OCI-LY3 (cell line): ENCODE data around the gene DOCK11.

ENCODE experiments used
- CTCF ChIP-seq: fragments of 200-600, 300-600 bp; sonication (generic); IDR thresholded peaks from 2 replicates; pipeline ENCODE4 v1.5.1; 2014; ENCODE audit warnings: antibody characterized with exemption, low read length, low read depth
- EZH2phosphoT487 ChIP-seq: fragments of 200-600 bp; shearing (Covaris generic); IDR thresholded peaks from 2 replicates; pipeline ENCODE4 v1.6.1; 2018; ENCODE audit warnings: antibody characterized with exemption, mixed run types, low read depth

GRCh38 chrX:118565853-118566252 is 70.2 kb downstream of the DOCK11 start:
- TF ChIP-seq EZH2phosphoT487 (no peak), CTCF (no peak)
